Suprapubic skin (tissue), 3 donors: Measurements from ENCODE around the gene FBXL12.

Experiments used
- EP300 ChIP-seq: sonication (generic); formaldehyde crosslinking; IDR thresholded peaks from one replicate; pipeline ENCODE4 v1.6.1; 2017; ENCODE audit warnings: antibody characterized with exemption
- POLR2A ChIP-seq, 2 donors: fragments of 450-650 bp; IDR thresholded peaks; one replicate each; pipeline ENCODE4 v1.6.1; 2017; ENCODE audit warnings: antibody characterized with exemption in 2 of 2, mild to moderate bottlenecking in 2 of 2, moderate library complexity in 2 of 2
- TF ChIP-seq, protein P1 (sequence below), 2 donors: fragments of 200-600 bp in 1 of 2; fragments of 450-650 bp in 1 of 2; sonication (generic) in 1 of 2; IDR thresholded peaks; one replicate each; pipeline ENCODE4 v1.5.1; 2016 to 2019; ENCODE audit warnings: antibody characterized with exemption in 2 of 2, mild to moderate bottlenecking in 1 of 2, moderate library complexity in 1 of 2

DNA sequence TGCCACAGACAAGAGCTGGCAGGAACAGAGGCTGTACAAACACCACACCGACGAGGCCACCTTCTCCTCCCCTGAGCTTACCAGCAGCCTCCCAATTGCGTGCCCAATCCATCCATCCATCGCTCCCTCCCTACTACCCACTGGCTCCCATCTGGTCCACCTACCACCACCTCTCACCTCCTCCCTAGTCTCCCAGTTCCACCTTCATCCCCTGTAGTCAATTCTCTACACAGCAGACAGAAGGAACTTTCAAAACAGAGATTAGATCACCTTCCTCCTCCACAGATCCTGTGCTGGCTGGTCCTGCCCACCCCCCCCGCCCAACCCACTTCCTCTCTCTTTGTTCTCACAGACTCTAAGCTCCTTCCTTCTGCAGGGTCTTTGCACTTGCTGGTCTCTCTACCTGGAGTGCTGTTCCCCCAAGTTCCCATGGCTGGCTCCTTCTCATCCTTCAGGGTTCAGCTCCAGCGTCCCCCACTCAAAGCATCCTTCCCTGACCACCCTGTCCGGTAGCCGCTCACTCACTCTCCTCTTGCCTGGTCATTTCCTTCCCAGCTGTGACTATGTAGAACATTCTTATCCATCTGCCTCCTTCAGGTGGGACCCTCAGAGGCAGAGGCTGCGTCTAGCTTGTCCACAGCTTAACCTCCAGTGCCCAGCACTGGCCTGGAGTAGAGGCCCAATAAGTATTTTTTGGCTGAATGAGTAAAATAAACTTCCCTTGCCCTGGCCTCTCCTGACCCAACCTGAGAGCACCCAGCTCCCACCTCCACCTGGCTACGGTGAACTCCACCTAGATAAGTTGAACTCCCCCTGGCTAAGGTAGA, 39.3 kb upstream of the FBXL12 start:
- TF ChIP-seq, protein P1, sequence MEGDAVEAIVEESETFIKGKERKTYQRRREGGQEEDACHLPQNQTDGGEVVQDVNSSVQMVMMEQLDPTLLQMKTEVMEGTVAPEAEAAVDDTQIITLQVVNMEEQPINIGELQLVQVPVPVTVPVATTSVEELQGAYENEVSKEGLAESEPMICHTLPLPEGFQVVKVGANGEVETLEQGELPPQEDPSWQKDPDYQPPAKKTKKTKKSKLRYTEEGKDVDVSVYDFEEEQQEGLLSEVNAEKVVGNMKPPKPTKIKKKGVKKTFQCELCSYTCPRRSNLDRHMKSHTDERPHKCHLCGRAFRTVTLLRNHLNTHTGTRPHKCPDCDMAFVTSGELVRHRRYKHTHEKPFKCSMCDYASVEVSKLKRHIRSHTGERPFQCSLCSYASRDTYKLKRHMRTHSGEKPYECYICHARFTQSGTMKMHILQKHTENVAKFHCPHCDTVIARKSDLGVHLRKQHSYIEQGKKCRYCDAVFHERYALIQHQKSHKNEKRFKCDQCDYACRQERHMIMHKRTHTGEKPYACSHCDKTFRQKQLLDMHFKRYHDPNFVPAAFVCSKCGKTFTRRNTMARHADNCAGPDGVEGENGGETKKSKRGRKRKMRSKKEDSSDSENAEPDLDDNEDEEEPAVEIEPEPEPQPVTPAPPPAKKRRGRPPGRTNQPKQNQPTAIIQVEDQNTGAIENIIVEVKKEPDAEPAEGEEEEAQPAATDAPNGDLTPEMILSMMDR (IDR thresholded peaks at IDR 0.05) = no peak
- TF ChIP-seq EP300 = no peak
- TF ChIP-seq POLR2A (IDR thresholded peaks at IDR 0.05) = no peak
